GM19238 (cell line): ENCODE results near the gene CDHR2.

Experiments
- DNase-seq: peaks from one replicate; pipeline ENCODE4 v3.0.0; 2011; ENCODE audit warnings: low spot score; ENCODE audit not compliant: insufficient read length

Gene CDHR2

DNA sequence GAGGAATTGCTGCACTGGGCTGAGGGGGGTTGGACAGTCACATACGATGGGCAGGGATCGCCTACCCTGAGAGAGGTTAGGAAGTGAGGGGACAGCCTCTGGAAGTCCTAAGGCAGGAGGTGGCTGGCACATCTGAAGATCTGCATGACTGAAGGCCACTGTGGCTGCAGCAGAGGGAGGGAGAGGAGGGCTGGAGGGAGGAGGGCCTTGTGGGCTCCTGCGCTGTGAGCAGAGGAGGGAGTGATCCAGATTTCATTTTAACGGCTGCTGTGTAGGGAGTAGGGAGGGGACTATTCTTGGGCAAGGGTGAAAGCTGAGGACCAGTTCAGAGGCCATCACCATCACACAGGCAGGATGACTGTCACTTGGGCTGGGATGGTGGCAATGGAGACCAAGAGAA lies 88.4 kb downstream of the CDHR2 start:
- DNase-seq, result no peak

- DNase-seq, result no peak
Measured at GRCh38 chr5:176638437-176638836, 89.3 kb downstream of the CDHR2 start.

- DNase-seq, result no peak
Measured at GRCh38 chr5:176639208-176639607, 90.1 kb downstream of the CDHR2 start.

DNA sequence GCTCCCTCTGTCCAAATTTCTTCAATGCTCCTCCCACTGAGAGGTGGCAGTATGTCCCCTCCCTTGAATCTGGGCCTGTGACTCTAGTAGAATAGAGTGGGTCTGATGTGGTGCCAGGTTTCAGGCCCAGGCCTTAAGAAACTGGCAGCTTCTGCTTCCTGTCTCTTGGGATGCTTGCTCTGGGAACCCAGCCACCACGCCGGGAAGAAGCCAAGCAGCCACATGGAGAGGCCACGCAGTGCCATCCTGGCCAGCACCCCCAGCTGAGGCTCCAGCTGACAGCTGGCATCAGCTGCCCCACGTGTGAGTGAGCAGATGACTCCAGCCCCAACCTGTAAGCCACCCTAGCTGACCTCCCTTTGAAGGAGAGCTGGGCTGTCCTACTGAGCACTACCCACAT lies 90.8 kb downstream of the CDHR2 start:
- no peak for DNase-seq

DNA sequence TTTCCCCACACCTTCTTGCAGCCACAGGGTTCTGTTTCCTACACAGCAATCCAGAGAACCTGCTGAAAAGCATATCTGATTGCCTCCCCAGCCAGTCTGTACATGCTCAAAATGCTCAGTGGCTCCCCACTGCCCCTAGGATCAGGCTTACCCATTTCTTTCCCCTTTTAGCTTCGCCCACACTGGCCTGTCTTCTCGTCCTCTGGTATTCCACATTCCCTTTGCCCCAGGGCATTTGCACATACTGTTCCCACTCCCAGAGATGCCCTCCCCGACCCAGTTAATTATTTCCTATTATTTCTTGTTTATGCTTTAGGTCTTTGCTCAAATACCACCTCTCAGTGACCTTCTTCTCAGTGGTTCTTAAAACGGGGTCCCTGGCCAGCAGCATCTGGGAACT lies 91.5 kb downstream of the CDHR2 start:
- DNase-seq, result no peak

DNA sequence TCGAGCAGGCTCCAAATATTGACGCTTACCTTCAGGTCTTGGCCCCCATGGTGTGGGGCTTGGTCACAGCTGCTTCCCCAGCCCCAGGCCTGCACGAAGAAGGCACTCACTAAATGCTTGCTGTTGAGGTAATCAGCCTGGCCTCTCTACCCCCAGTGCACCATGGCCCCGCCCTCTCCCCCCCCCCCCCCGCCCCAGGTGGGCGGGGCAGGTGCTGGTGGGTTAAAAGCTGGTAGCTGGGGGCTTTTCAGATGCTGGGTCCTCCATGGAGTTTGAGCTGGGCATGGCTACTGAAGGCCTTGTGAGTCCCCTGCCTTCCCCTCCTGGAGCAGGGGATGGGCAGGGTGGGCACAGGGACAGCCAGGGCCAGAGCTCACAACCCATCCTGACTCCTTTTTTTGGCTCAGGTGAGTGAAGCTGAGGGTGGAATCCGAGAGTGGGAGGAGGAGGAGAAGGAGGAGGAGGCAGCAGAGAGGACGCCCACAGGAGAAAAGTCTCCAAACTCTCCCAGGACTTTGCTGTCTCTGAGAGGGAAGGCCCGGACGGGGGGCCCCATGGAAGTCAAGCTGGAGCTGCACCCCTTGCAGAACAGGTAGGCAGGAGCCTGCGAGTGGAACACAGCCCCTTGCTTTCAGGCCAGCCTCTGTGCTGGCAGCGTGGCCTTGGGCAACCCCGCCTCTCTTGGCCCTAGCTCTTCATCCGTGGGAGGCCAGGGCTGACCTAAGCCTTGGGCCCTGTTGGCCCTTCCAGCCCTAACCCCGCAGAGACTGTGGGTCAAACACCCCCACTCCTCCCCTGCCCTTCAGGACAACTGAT lies 93.7 kb downstream of the CDHR2 start:
- no peak for DNase-seq

DNA sequence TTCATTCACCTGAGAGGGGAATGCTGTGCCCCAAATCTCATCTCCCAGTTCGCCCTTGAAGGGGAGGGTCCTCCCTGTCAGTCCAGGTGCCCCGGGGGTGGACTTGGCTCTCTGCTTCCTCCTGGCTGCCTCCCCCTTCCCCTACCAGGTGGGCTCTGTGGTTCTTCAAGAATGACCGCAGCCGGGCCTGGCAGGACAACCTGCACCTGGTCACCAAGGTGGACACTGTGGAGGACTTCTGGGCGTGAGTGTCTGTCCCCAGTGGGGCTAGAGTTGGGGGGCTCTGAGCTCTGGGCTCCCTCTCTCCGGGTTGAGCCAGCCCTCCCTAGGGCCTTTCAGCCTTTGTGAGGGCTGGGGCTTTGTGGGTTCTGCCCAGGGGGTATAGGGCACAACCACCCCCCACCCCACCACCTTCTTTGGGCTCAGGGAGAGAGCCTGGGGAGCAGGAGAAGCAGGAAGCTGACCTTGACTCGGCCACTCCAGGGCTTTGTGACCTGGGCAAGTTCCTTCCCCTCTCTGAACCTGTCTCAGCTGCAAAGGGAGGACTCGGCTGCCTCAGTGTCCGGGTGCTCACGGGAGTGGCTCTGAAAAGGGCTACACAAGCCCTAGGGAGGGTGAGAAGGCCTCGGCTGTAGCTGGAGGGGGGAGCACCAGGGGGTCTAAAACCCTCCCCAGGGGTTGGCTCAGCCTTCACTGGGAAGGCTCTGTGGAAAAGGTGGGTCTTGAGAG lies 94.5 kb downstream of the CDHR2 start:
- no peak for DNase-seq

DNA sequence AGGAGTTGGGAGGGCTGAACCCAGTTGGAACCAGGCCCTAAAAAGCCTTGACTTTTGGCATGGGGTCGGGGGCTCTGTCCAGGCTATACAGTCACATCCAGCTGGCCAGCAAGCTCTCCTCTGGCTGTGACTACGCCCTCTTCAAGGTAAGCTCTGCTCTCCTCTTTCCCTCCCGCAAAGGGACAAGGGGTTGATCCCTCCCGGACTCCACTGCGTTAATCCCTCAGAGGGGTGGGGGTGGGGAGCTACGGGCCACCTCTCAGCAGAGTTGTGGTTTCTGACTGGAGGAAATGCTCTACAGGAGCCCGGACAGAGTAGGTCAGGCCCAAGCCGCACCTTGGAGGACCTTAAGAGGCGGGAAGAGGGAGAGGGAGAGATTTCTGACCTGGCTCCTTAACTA lies 95.2 kb downstream of the CDHR2 start:
- DNase-seq, result no peak

GRCh38 chr5:176644878-176645670 lies 95.9 kb downstream of the CDHR2 start:
- no peak for DNase-seq
